ENCODE results near the gene PAF1.

- TF ChIP-seq POLR2A (IDR thresholded peaks at IDR 0.05) (no peak), CTCF (IDR thresholded peaks at IDR 0.05) (no peak), EP300 (IDR thresholded peaks at IDR 0.05) (no peak)
Observed at GRCh38 chr19:39356647-39357046, 34.3 kb downstream of the PAF1 start.

All from gastroesophageal sphincter (tissue), 3 donors.